ENCODE measurements around the gene GLCE.

GLCE gene

DNA sequence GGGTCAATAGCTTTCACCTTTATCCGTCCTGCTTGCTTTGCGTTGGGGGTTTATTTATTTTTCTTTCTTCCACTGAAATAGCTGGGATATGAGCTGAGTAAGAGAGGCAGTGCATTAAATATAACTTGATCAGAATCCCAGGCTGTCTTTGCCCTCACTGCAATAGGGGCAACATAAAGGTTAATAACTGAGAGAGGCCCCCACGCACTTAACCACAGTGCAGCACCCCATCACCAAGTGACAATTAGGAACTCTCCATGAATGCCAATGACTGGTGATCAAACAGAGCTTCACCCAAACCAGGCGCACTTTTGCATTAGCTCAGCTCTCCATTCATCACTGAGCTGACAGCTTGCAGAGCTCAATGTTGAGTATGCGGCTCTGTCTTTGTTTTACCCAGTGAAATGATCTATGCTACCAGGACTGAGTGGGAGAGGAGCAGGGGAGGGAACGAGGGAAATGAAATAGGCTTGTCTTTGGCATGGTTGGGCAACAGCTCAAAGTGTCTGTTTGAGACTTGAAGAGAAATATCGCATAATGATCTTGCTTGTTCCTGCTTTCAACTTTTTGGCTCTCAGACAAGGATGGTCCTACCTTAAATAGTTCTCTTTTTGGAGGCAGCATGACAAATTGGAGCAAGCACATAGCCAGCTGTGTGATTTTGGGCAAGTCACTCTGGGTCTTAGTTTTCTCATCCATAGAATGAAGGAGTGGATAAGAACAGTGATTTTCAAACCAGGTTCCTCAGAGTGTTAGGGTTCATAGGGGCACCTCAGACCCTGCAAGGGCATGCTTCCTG lies 14.5 kb upstream of the GLCE start:
- TF ChIP-seq, protein P1, sequence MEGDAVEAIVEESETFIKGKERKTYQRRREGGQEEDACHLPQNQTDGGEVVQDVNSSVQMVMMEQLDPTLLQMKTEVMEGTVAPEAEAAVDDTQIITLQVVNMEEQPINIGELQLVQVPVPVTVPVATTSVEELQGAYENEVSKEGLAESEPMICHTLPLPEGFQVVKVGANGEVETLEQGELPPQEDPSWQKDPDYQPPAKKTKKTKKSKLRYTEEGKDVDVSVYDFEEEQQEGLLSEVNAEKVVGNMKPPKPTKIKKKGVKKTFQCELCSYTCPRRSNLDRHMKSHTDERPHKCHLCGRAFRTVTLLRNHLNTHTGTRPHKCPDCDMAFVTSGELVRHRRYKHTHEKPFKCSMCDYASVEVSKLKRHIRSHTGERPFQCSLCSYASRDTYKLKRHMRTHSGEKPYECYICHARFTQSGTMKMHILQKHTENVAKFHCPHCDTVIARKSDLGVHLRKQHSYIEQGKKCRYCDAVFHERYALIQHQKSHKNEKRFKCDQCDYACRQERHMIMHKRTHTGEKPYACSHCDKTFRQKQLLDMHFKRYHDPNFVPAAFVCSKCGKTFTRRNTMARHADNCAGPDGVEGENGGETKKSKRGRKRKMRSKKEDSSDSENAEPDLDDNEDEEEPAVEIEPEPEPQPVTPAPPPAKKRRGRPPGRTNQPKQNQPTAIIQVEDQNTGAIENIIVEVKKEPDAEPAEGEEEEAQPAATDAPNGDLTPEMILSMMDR (IDR thresholded peaks at IDR 0.05; ENCODE audit: low read depth, low read length), result no peak
- no peak for DNase-seq (ENCODE audit: extremely low read depth, low read depth)

DNA sequence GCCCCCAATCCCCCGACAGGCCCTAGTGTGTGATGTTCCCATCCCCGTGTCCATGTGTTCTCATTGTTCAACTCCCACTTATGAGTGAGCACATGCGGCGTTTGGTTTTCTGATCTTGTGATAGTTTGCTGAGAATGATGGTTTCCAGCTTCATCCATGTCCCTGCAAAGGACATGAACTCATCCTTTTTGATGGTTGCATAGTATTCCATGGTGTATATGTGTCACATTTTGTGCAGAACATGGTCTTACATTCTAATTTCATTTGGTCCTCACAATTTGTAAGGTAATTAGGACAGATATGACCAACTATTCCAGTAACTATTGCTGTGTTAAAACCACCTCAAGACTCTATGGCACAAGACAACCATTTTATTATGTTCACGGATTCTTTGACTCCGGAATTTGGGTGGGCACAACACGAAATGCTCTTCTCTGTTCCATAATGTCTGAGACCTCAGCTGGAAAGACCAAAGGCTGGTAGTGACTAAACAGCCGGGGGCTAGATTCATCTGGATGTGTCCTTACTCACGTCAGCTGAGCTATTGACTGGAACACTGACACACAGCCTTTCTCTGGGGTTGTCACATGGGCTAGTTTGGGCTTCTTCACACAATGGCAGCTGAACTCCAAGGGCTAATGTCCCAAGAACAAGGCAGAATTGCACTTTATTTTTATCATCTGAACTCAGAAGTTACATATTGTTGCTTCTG lies 13.6 kb upstream of the GLCE start:
- TF ChIP-seq, protein P1 (IDR thresholded peaks at IDR 0.05; ENCODE audit: low read depth, low read length), result no peak

DNA sequence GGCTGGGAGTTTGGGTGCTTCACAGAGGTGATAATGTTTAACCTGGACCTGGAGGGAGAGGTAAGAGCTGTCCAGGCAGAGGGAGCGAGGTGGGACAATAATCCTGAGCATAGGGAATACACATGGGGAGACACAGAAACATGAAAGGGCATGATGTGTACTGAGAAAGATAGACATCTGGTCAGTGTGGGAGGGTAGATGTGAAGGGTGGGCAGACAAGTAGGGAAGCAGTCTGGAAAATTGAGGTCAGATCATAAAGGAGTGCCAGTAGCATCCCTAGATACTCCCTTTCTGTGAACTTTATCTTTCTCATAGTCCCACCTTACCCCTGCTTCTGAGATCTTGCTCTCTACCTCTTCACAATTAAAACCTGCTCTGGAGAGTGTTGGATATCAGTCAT lies 12.0 kb upstream of the GLCE start:
- TF ChIP-seq, protein P1 (IDR thresholded peaks at IDR 0.05; ENCODE audit: low read depth, low read length), result no peak
- no peak for DNase-seq (ENCODE audit: extremely low read depth, low read depth)

More for the DNA sequence above, 13.6 kb upstream of the GLCE start:
- no peak for DNase-seq (ENCODE audit: extremely low read depth, low read depth)

DNA sequence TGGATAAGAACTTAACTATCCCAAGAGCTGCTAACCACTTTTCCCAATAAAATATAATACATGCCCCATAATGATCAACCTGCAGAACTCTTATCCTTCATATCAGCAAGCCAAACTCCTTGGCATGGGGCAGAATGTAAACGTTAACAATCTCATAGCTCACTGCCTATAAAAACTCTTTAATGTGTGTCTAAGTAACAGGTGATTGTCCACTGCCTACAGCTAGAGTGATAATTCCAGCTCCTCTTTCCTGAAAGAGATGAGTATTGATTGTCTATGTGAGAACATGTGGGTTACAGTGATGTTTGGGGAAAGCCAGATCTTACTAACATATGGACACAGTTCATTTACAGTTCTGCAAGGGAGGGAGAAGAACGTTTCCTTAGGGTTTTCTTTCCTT lies 11.3 kb upstream of the GLCE start:
- TF ChIP-seq, protein P1 (IDR thresholded peaks at IDR 0.05; ENCODE audit: low read depth, low read length), result no peak
- no peak for DNase-seq (ENCODE audit: extremely low read depth, low read depth)

DNA sequence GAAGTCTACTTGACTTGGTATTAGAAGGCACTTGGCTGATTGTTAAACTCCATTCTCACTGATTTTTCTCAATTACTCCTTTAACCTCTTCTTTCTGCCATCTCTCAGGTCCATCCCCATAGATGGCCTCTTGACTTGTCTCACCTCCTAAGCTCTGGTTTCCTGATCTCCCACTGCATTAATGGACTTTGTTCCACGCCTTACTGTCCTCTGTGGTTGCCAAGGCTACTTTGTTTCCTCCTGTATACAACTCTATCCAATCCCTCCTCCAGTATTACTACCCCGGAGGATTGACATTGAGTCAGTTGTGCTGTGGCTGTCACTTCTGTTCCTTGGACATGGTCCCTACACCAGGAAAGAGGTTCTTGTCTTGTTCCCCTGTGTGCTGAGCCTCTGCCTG lies 10.6 kb upstream of the GLCE start:
- DNase-seq (ENCODE audit: extremely low read depth, low read depth), result no peak
- TF ChIP-seq, protein P1 (IDR thresholded peaks at IDR 0.05; ENCODE audit: low read depth, low read length), result no peak

DNA sequence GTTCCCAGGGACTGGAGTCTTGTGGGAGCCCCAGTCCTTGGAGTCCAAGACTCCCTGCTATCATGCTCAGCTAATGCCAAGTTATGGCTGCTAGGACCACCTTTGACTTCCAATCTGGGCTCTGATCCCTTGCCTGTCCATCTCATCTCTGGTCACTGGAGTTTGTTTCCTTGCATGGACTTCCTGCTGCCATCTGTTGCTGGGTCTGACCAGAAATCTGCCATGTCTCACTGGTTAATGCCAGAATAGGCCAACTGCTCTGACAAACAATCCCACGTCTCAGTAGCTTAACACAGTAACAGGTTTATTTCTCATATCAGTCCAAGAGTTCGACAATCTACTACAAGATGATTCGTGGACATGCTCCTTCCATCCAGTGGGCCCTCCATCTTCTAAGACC lies 10.1 kb upstream of the GLCE start:
- DNase-seq (ENCODE audit: extremely low read depth, low read depth), result no peak
- TF ChIP-seq, protein P1 (IDR thresholded peaks at IDR 0.05; ENCODE audit: low read depth, low read length), result no peak

DNA sequence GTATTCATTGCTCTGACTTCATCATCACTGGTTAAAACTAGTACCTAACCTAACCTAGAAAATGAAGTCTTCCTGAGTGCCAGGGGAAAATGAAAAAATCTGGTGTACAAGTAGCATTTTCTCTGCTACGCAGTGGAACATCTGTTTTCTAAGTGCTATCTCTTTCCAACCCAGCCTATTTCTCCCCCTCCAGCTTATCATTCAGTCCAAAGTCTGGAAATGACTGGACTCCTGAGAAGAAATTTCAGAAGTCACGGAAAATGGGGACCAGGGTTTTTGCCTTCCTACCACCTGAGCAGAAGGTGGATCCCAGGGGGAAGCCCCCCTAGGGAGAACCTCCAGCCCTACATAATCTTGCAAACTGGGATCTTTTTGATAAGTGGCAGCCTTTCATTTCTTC lies 9.6 kb upstream of the GLCE start:
- TF ChIP-seq, protein P1 (IDR thresholded peaks at IDR 0.05; ENCODE audit: low read depth, low read length), result no peak
- DNase-seq (ENCODE audit: extremely low read depth, low read depth), result no peak

Measured in AG09319 (cell line).